D721Med (cell line): ENCODE measurements around the gene CCDC124.

ENCODE experiments used
- DNase-seq: peaks from one replicate; pipeline ENCODE4 v3.0.0; 2011; ENCODE audit warnings: low spot score; ENCODE audit not compliant: insufficient read length
- FAIRE-seq: peaks from 2 replicates; lab custom pipeline; 2011; peaks lifted over from hg19 to GRCh38; lab: Jason Lieb, UNC
- TF ChIP-seq, protein P1 (sequence below): IDR thresholded peaks from 2 replicates; pipeline ENCODE4 v1.5.1; 2012; ENCODE audit warnings: mild to moderate bottlenecking, control low read depth; ENCODE audit not compliant: insufficient read depth; ENCODE audit errors: missing control alignments

Gene CCDC124

DNA sequence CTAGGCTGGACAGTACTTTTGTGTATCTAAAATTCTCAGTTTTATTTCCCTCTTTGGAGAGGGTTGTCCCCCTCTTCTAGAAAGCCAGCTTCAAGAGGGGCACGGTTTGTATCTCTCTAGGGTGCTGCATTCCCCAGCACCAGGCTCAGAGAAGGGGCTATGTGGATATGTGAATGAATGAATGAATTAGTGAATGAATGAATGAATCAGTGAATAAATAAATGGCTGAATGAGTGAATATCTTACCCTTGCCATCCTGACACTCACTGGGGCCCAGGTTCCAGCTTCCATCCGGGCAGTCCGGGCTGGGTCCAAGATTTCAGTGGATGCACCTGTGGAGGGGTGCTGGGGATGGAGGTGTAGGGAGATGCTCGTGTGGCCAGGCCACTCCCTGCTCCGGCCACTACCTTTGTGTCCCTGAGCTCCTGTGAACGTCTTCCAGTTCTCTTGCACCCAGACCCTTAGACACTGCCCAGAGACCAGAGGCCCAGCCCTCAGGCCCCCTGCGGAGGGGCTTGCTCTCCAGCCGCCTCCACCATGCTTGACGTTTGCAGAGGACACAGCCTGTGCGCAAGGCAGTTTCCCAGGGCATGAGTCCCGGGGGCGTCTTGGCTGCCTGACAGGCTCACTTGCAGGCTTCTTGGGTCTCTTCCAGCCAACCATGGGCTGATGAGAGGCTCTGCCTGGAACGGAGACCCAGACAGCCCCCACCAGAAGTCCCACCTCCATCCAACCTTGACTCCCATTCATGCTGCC, 31.3 kb downstream of the CCDC124 start:
- TF ChIP-seq, protein P1, sequence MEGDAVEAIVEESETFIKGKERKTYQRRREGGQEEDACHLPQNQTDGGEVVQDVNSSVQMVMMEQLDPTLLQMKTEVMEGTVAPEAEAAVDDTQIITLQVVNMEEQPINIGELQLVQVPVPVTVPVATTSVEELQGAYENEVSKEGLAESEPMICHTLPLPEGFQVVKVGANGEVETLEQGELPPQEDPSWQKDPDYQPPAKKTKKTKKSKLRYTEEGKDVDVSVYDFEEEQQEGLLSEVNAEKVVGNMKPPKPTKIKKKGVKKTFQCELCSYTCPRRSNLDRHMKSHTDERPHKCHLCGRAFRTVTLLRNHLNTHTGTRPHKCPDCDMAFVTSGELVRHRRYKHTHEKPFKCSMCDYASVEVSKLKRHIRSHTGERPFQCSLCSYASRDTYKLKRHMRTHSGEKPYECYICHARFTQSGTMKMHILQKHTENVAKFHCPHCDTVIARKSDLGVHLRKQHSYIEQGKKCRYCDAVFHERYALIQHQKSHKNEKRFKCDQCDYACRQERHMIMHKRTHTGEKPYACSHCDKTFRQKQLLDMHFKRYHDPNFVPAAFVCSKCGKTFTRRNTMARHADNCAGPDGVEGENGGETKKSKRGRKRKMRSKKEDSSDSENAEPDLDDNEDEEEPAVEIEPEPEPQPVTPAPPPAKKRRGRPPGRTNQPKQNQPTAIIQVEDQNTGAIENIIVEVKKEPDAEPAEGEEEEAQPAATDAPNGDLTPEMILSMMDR: no peak
- DNase-seq: no peak
- FAIRE-seq: no peak

DNA sequence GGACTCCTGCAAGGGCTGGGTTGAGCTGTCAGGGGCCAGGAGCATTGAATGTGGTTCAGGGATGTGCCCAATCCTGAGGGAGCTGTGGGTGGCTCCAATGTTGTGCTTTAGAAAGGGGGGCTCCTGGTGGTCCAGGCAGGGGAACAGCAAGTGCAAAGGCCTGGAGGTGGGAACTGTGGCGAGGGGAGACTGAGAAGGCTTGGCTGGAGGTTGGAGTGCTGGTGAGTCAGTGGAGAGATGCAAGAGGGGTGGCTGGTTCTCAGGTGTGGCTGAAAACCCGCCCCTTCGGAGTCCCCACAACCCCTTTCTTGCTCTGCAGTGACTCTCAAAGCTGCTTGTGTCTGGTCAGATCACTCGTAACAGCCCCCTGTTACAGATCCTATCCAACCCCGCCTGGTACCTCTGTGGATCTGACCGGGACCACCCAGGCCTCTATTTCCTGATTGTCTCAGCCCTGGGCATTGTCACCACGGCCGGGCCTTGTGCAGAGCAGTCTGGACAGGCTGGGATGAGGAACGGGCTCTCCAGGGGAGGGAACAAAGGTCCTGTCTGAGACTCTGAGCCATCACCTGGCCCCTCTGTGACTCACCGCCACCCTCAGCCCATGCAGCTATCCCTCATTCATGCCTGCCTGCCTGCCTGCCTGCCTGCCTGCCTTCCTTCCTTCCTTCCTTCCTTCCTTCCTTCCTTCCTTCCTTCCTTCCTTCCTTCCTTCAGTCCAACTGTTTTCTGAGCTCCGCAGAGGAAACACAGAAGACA, 32.7 kb downstream of the CCDC124 start:
- TF ChIP-seq, protein P1: no peak
- FAIRE-seq (no peak), DNase-seq (peak; percentile 13)

DNA sequence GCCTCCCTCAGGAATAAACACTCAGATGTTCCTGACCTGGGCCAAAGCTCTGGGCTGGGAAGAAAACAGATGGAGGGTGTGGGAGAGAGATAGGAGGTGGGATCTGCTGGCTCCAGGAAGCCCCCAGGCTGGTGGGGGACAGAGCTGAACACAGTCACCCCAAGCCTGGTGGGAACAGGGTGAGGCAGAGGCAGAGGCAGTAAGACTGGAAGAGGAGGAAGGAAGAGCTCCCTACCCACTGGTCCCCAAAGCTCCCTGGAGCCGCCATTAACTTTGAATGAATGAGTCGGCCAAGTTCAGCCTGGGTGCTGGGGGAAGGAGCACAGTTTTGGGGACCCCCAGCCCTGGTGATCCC, 33.3 kb downstream of the CCDC124 start:
- FAIRE-seq: no peak
- TF ChIP-seq, protein P1: no peak
- peak; percentile 12 for DNase-seq

DNA sequence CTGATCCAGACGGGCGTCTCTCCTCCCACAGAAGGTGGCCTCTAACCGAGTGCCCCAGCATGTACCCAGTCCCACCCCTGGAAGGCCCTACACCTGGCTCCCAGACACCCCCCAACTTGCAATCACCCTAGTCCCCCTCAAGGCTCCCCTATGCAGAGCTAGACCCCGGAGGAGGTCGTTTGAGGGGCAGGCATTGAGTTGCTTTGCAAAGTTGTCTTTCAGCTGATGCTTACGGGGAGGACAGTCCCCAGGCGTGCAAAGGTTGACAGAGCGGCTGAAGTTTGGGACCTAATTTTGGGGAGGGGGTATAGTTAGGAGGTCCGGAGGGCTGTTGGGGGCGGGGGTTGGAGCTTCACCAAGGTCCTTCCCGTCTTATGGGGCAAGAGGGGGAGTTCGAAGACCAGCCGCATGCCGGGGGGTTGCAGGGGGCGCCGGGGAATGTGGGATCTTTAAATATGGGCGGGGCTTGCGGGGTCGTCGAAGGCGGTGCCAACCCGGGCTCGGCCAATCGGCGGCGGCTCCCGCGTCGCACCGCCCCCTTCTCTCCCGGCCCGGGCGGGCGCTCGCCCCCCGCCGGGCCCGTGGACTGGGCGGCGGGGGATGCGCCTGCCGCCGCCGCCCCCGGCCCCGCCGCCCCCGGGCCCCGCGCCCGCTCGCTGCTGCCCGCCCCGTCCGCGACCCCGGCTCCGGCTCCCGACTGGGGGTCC, 33.9 kb downstream of the CCDC124 start, which contains the start of gene KCNN1:
Gene KCNN1, plus strand, starts transcription at position 558 of the 707 bp plus-strand sequence. CDS start 6,782 bp downstream, outside the sequence.
- no peak for FAIRE-seq
- TF ChIP-seq, protein P1: no peak
- peak; percentile 97 for DNase-seq

DNA sequence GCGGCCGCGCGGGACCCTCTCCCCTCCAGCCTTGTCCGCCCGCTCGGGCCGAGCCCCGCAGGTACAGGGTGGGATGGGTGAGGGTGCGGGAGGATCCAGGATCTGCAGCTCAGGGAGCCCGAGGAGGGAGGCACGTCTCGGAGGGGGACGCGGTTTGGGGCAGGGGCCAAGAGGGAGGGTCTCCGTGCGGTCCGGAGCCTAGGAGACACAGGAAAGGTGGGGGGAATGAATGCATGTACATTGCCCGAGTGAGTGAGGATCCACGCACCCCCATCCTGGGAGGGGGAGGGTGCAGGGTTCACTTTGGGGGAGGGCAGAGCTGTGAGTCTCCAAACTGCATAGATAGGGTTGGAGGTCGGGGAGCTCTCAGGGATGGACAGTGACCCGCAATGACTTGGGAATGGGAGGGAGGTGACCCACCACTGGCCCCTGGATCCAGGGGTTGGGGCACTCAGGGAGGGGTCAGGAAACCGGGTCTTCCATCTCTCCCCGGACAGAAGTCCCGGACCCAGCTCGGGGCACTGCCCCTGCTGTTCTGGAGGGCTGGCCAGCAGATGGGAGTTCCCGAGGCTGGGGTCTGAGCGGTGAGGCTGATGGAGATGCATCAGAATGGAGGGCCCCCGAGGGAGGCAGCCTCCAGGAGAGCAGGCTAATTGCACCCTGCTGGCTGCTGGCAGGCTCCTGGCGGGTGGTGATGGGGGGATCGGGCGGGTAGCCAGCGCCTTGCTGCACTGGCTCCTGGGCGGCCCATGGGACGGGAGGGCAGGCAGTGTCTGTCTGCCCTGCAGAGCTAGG, 34.6 kb downstream of the CCDC124 start:
- no peak for FAIRE-seq
- peak; percentile 19 for DNase-seq
- TF ChIP-seq, protein P1: no peak

DNA sequence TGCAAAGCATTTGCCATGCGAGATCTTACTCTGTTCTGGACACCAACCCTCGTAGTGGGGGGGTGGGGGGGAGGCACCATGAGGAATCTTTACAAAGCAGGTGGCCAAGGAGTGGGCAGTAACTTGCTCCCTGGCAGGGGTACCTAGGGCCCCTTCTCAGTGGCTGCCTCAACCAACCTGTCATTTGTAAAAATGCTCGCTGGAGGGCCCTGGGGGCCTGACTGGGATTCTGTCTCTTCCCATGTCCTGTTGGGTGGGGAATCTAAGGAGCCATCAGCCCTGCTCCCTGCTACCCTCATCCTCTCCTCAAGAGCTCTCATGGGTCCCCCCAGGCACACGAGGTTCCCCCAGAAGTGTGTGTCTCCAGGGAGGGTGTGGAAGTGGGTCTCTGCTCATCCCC, 35.5 kb downstream of the CCDC124 start:
- DNase-seq: no peak
- TF ChIP-seq, protein P1: no peak
- FAIRE-seq: no peak
